Body of pancreas (tissue), 4 donors: ENCODE data around the gene MLLT6. TPM values are rescaled to one million over a fixed set of nuclear protein-coding genes. Genes with fewer than 3 reads are reported as not detected.

Experiments used
- ATAC-seq: fragments of 150-250 bp; one replicate; pipeline ENCODE4 v1.9.1; 2016
- DNase-seq, 4 donors: peaks; one replicate each; pipeline ENCODE4 v3.0.0-alpha.2; 2019
- H3K27ac ChIP-seq, 4 donors: fragments of 200-600 bp; sonication (generic); 1 replicate in 3 of 4; 2 replicates in 1 of 4; pipeline versions ENCODE4 v1.5.1 to v1.6.1; 2016 to 2019; ENCODE audit warnings: mild to moderate bottlenecking in 1 of 4, mixed read lengths in 1 of 4, moderate library complexity in 1 of 4
- H3K27me3 ChIP-seq, 2 donors: fragments of 200-600 bp; sonication (generic); one replicate each; pipeline ENCODE4 v1.6.0; 2016; ENCODE audit warnings: mild to moderate bottlenecking in 1 of 2
- H3K36me3 ChIP-seq, 2 donors: fragments of 200-600 bp; sonication (generic); replicated peaks in 1 of 2; 2 replicates each; pipeline ENCODE4 v1.5.1; 2016; ENCODE audit warnings: low read depth in 2 of 2; ENCODE audit not compliant: insufficient read depth in 1 of 2
- H3K4me1 ChIP-seq: fragments of 200-600 bp; sonication (generic); one replicate; pipeline ENCODE4 v1.6.0; 2016
- H3K4me3 ChIP-seq, 2 donors: fragments of 200-600 bp; sonication (generic); 1 replicate in 1 of 2; 2 replicates in 1 of 2; pipeline ENCODE4 v1.5.1; 2016 to 2019
- H3K9me3 ChIP-seq, 3 donors: fragments of 200-600 bp; sonication (generic); 1 replicate in 2 of 3; 2 replicates in 1 of 3; pipeline ENCODE4 v1.5.1; 2016
- CTCF ChIP-seq, 7 experiments: fragments of 450-650 bp in 4 of 7; fragments of 200-600 bp in 3 of 7; sonication (generic) in 3 of 7; IDR thresholded peaks; one replicate each; pipeline ENCODE4 v1.5.1; 2016 to 2019; ENCODE audit warnings: antibody characterized with exemption in 7 of 7
- POLR2A ChIP-seq, 3 donors: fragments of 450-650 bp; IDR thresholded peaks; one replicate each; pipeline ENCODE4 v1.6.1; 2016; ENCODE audit warnings: antibody characterized with exemption in 3 of 3, mild to moderate bottlenecking in 2 of 3
- WGBS, 2 donors: methylation state at CpG; one replicate each; pipeline ENCODE4 v1.1.5; 2017; 5-methylcytosine and 5-hydroxymethylcytosine counted together
- intact Hi-C: fragments of 100-400 bp; cut with DNase I; formaldehyde crosslinking; loops from one replicate; pipeline ENCODE4 v1.15.1; 2023
- total RNA-seq, 2 donors: library from RNA; depleted of rRNA; stranded (reverse); fragments of >200 nt; gene quantifications; one replicate each; pipeline ENCODE4 v1.1.0, GENCODE V29; 2016

MLLT6 gene
- total RNA-seq, 2 donors from 2014 or later, result 90.8 to 121 TPM

GRCh38 chr17:38749223-38750043, 44.4 kb downstream of the MLLT6 start:
- Histone ChIP-seq H3K27me3 (no peaks in the 10 kb centered on the region), H3K4me3 (peak overlapping the region; percentile 12 to 79), H3K4me1 (peaks cover 66% of the 10 kb centered on the region), H3K9me3 (no peaks in the 10 kb centered on the region), H3K27ac (peak overlapping the region; percentile 61 to 89 (median 78)), H3K36me3 (no peaks in the 10 kb centered on the region)
- DNase-seq, result peak; percentile 64 to 83 (median 78)
- 1 to 2% methylated on average over 21 to 79 of the region's 79 CpGs for WGBS, 2 donors
- intact Hi-C loops, result no loop called here
- peak; percentile 22 to 75 (median 67) for TF ChIP-seq POLR2A (IDR thresholded peaks at IDR 0.05)
- TF ChIP-seq CTCF (IDR thresholded peaks at IDR 0.05), result peak in 4 of 7 experiments; percentile 32 to 46 (median 43)
- peak; percentile 14 for ATAC-seq

GRCh38 chr17:38750044-38750311, 44.9 kb downstream of the MLLT6 start:
- Histone ChIP-seq H3K4me3 (no peak overlapping the region), H3K27ac (peak overlapping the region in 3 of 4 donors; percentile 61 to 89 (median 81)), H3K27me3 (no peaks in the 10 kb centered on the region), H3K9me3 (no peaks in the 10 kb centered on the region), H3K36me3 (no peaks in the 10 kb centered on the region), H3K4me1 (peaks cover 71% of the 10 kb centered on the region)
- no peak for TF ChIP-seq CTCF (IDR thresholded peaks at IDR 0.05)
- TF ChIP-seq POLR2A (IDR thresholded peaks at IDR 0.05), result no peak
- ATAC-seq, result no peak
- DNase-seq, result no peak
- 7 to 15% methylated on average over 5 to 12 of the region's 12 CpGs for WGBS, 2 donors
- intact Hi-C loops, result no loop called here

GRCh38 chr17:38750312-38751121, 45.4 kb downstream of the MLLT6 start:
- H3K9me3 ChIP-seq, result no peaks in the 10 kb centered on the region
- TF ChIP-seq POLR2A (IDR thresholded peaks at IDR 0.05) (no peak), CTCF (IDR thresholded peaks at IDR 0.05) (no peak)
- no peaks in the 10 kb centered on the region for H3K36me3 ChIP-seq
- no peak for DNase-seq
- peak overlapping the region in 3 of 4 donors; percentile 61 to 89 (median 81) for H3K27ac ChIP-seq
- peaks cover 73% of the 10 kb centered on the region for H3K4me1 ChIP-seq
- WGBS, 2 donors, result 36 to 42% methylated on average over 18 to 28 of the region's 28 CpGs
- no peak for ATAC-seq
- intact Hi-C loops, result no loop called here
- no peak overlapping the region for H3K4me3 ChIP-seq
- no peaks in the 10 kb centered on the region for H3K27me3 ChIP-seq

GRCh38 chr17:38751144-38751807, 46.2 kb downstream of the MLLT6 start:
- WGBS, 2 donors, result 6 to 14% methylated on average over 10 of the region's 10 CpGs
- DNase-seq, result no peak
- Histone ChIP-seq H3K4me3 (no peak overlapping the region), H3K36me3 (peaks cover 5% of the 10 kb centered on the region in 2 donors), H3K4me1 (peaks cover 68% of the 10 kb centered on the region), H3K9me3 (no peaks in the 10 kb centered on the region), H3K27ac (peak overlapping the region in 3 of 4 donors; percentile 71 to 89 (median 86)), H3K27me3 (no peaks in the 10 kb centered on the region)
- intact Hi-C loops, result no loop called here
- no peak for TF ChIP-seq CTCF (IDR thresholded peaks at IDR 0.05)
- TF ChIP-seq POLR2A (IDR thresholded peaks at IDR 0.05), result no peak
- no peak for ATAC-seq
